OCI-LY3 (cell line): ENCODE measurements around the gene CFAP46.
"Not testable (repeated sequence)": the region's sequence is repeated elsewhere in the genome, so short reads cannot be mapped to it uniquely, and the experiment has no call there.

Experiments
- H2AFZ ChIP-seq: fragments of 200-600, 300-600 bp; shearing (Covaris generic); 2 replicates; pipeline ENCODE4 v1.6.0; 2014; ENCODE audit warnings: antibody characterized with exemption, low read depth, low read length
- H3K27ac ChIP-seq: fragments of 200-600, 300-600 bp; sonication (generic); 2 replicates; pipeline ENCODE4 v1.5.1; 2014; ENCODE audit warnings: mild to moderate bottlenecking, low read length, moderate library complexity, mixed read lengths
- H3K27me3 ChIP-seq: fragments of 200-600, 300-600 bp; sonication (generic); 2 replicates; pipeline ENCODE4 v1.6.1; 2014; ENCODE audit warnings: low read depth, low read length, mixed read lengths
- H3K36me3 ChIP-seq: fragments of 200-600, 300-600 bp; sonication (generic); replicated peaks from 2 replicates; pipeline ENCODE3; 2014; ENCODE audit warnings: low read depth, low read length, mixed read lengths
- H3K4me1 ChIP-seq: fragments of 300-600, 200-600 bp; sonication (generic); 2 replicates; pipeline ENCODE4 v1.6.1; 2014; ENCODE audit warnings: low read length, mixed read lengths
- H3K4me2 ChIP-seq: fragments of 200-600, 300-600 bp; sonication (generic); 2 replicates; pipeline ENCODE4 v1.6.1; 2014; ENCODE audit warnings: low read length, mixed read lengths
- H3K4me3 ChIP-seq: fragments of 300-600, 200-600 bp; sonication (generic); 2 replicates; pipeline ENCODE4 v1.5.1; 2014; ENCODE audit warnings: antibody characterized with exemption, mild to moderate bottlenecking, low read length, moderate library complexity
- H3K79me2 ChIP-seq: fragments of 300-600, 200-600 bp; shearing (Covaris generic); 2 replicates; pipeline ENCODE4 v1.6.1; 2014; ENCODE audit warnings: mild to moderate bottlenecking, low read length, mixed read lengths
- H3K9ac ChIP-seq: fragments of 300-600, 200-600 bp; shearing (Covaris generic); 2 replicates; pipeline ENCODE4 v1.6.0; 2014; ENCODE audit warnings: mild to moderate bottlenecking, low read length, moderate library complexity
- H3K9me3 ChIP-seq: fragments of 200-600, 300-600 bp; shearing (Covaris generic); 2 replicates; pipeline ENCODE4 v1.6.1; 2014; ENCODE audit warnings: low read length, mixed read lengths; ENCODE audit not compliant: insufficient read depth
- H4K20me1 ChIP-seq: fragments of 200-600, 300-600 bp; sonication (generic); 2 replicates; pipeline ENCODE4 v1.6.1; 2016; ENCODE audit warnings: low read length, mixed read lengths; ENCODE audit not compliant: insufficient read depth
- CTCF ChIP-seq: fragments of 200-600, 300-600 bp; sonication (generic); IDR thresholded peaks from 2 replicates; pipeline ENCODE4 v1.5.1; 2014; ENCODE audit warnings: antibody characterized with exemption, low read length, low read depth
- EZH2phosphoT487 ChIP-seq: fragments of 200-600 bp; shearing (Covaris generic); IDR thresholded peaks from 2 replicates; pipeline ENCODE4 v1.6.1; 2018; ENCODE audit warnings: antibody characterized with exemption, mixed run types, low read depth

CFAP46 gene

GRCh38 chr10:132957981-132958882, 15.9 kb upstream of the CFAP46 start:
- H3K4me1 ChIP-seq = peaks cover 12% of the 10 kb centered on the region
- no peaks in the 10 kb centered on the region for H3K9me3 ChIP-seq
- H3K27ac ChIP-seq = no peak overlapping the region
- H3K9ac ChIP-seq = no peak overlapping the region
- H2AFZ ChIP-seq = no peak overlapping the region
- H3K4me2 ChIP-seq = no peak overlapping the region
- no peaks in the 10 kb centered on the region for H4K20me1 ChIP-seq
- no peaks in the 10 kb centered on the region for H3K27me3 ChIP-seq
- TF ChIP-seq CTCF = no peak
- no peak for TF ChIP-seq EZH2phosphoT487
- no peaks in the 10 kb centered on the region for H3K36me3 ChIP-seq
- H3K4me3 ChIP-seq = no peak overlapping the region
- no peaks in the 10 kb centered on the region for H3K79me2 ChIP-seq

DNA sequence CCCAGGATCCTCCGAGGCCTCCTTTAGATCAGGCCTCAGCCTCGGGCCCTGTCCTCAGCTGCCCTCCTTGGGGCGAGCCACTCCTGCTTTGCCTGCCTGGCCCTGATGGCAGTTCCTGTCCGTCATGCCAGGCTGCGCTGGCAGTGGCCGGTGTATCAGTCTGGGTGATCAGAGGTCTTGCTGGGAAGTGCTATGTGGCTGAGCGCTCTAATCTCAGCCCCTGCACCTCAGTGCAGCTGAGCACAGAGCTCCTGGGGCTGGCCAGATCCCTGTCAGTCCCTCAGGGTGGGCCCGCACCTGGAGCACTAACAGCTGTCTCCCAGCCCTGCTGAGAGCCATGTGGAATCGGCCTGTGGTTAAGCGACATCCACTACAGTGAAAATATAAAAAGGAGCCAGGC, 14.8 kb upstream of the CFAP46 start:
- H3K79me2 ChIP-seq = no peaks in the 10 kb centered on the region
- no peak overlapping the region for H3K9ac ChIP-seq
- no peaks in the 10 kb centered on the region for H3K36me3 ChIP-seq
- H3K9me3 ChIP-seq = no peaks in the 10 kb centered on the region
- H3K4me1 ChIP-seq = 0 out of 2 replicates have a peak, but pooled peaks cover 4% of the 10 kb centered on the region
- no peak for TF ChIP-seq EZH2phosphoT487
- no peak for TF ChIP-seq CTCF
- H3K4me3 ChIP-seq = no peak overlapping the region
- H3K4me2 ChIP-seq = no peak overlapping the region
- H4K20me1 ChIP-seq = no peaks in the 10 kb centered on the region
- H3K27ac ChIP-seq = no peak overlapping the region
- no peaks in the 10 kb centered on the region for H3K27me3 ChIP-seq
- H2AFZ ChIP-seq = no peak overlapping the region

DNA sequence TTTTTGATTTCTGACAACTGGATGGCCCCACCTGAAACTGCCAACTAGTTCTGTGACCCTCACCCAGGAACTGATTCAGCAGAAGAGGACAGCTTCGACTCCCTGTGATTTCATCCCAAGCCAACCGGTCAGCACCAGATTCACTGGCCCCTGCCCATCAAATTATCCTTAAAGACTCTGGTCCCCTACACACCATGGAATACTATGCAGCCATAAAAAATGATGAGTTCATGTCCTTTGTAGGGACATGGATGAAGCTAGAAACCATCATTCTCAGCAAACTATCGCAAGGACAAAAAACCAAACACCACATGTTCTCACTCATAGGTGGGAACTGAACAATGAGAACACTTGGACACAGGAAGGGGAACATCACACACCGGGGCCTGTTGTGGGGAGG, 13.9 kb upstream of the CFAP46 start:
- H3K27ac ChIP-seq, H3K36me3 ChIP-seq, H3K9ac ChIP-seq, H3K79me2 ChIP-seq, H3K9me3 ChIP-seq, H4K20me1 ChIP-seq, H3K4me3 ChIP-seq, H3K4me1 ChIP-seq, H3K4me2 ChIP-seq, H2AFZ ChIP-seq, H3K27me3 ChIP-seq: not testable (repeated sequence)

DNA sequence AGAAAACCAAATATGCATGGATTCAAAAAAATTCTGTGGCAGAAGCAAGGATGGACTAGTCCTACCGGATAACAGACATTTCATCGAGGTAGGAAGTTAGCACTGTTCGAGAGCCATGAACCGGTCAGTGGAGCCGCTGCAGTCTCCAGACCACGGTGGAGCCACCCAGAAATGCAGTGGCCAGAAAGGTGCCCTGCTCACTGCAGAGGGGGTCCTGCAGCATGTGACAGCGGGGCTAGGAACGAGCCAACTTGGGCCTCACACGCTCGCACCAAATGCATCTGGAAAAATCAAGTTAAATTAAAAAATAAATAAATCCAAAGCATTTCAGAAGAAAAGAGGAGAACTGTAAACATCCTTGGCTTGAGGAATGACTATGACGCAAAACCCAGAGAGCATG, 13.1 kb upstream of the CFAP46 start:
- Histone ChIP-seq H3K36me3 (no peaks in the 10 kb centered on the region), H3K27ac (no peak overlapping the region), H4K20me1 (no peaks in the 10 kb centered on the region), H3K9ac (no peak overlapping the region), H3K79me2 (no peaks in the 10 kb centered on the region), H3K4me3 (no peak overlapping the region), H2AFZ (no peak overlapping the region), H3K4me2 (no peak overlapping the region), H3K9me3 (no peaks in the 10 kb centered on the region), H3K4me1 (no peaks in the 10 kb centered on the region), H3K27me3 (peaks cover 3% of the 10 kb centered on the region)
- TF ChIP-seq EZH2phosphoT487 (no peak), CTCF (no peak)
